Keratinocyte (primary cell): ENCODE results near the gene TRIM26. TPM values are rescaled to one million over a fixed set of nuclear protein-coding genes. Genes with fewer than 3 reads are reported as not detected.

Experiments
- DNase-seq: peaks from one replicate; pipeline ENCODE4 v3.0.0-alpha.2; 2011; ENCODE audit warnings: low read depth, missing footprints, low spot score
- FAIRE-seq: peaks from 2 replicates; lab custom pipeline; 2011; peaks lifted over from hg19 to GRCh38; lab: Jason Lieb, UNC
- H2AFZ ChIP-seq: 2 replicates; pipeline ENCODE4 v1.6.0; 2012; ENCODE audit warnings: low read length, control low read depth, inconsistent platforms; ENCODE audit not compliant: control insufficient read depth
- H3K27ac ChIP-seq: 2 replicates; pipeline ENCODE4 v1.5.1; 2011; ENCODE audit warnings: low read length; ENCODE audit not compliant: control insufficient read depth, insufficient read depth
- H3K27me3 ChIP-seq: 3 replicates; pipeline ENCODE4 v1.6.0; 2011; ENCODE audit warnings: low read length; ENCODE audit not compliant: control insufficient read depth, insufficient read depth; ENCODE audit errors: extremely low read depth
- H3K36me3 ChIP-seq, 2 experiments: 2 replicates in 1 of 2; 3 replicates in 1 of 2; pipeline ENCODE4 v1.5.1; 2011; ENCODE audit warnings: low read length in 2 of 2, mild to moderate bottlenecking in 1 of 2; ENCODE audit not compliant: control insufficient read depth in 2 of 2, insufficient read depth in 2 of 2; ENCODE audit errors: extremely low read depth in 1 of 2
- H3K4me1 ChIP-seq: 3 replicates; pipeline ENCODE4 v1.5.1; 2011; ENCODE audit warnings: low read length; ENCODE audit not compliant: control insufficient read depth, insufficient read depth; ENCODE audit errors: extremely low read depth
- H3K4me2 ChIP-seq: 3 replicates; pipeline ENCODE4 v1.6.0; 2011; ENCODE audit warnings: low read depth, low read length; ENCODE audit not compliant: control insufficient read depth, insufficient read depth; ENCODE audit errors: extremely low read depth
- H3K4me3 ChIP-seq, 3 experiments: fragments of 200-600 bp in 1 of 3; sonication (generic) in 1 of 3; 2 replicates in 2 of 3; 3 replicates in 1 of 3; pipeline ENCODE4 v1.5.1; 2011 to 2016; ENCODE audit warnings: low read length in 3 of 3, mild to moderate bottlenecking in 3 of 3, control low read depth in 2 of 3, inconsistent platforms in 1 of 3, low read depth in 1 of 3, mixed read lengths in 1 of 3, mixed run types in 1 of 3, moderate library complexity in 1 of 3; ENCODE audit not compliant: control insufficient read depth in 2 of 3, insufficient read depth in 2 of 3; ENCODE audit errors: extremely low read depth in 1 of 3
- H3K79me2 ChIP-seq: 2 replicates; pipeline ENCODE4 v1.6.0; 2012; ENCODE audit warnings: low read length; ENCODE audit not compliant: control insufficient read depth, insufficient read depth
- H3K9ac ChIP-seq: 3 replicates; pipeline ENCODE4 v1.6.0; 2011; ENCODE audit warnings: low read length; ENCODE audit not compliant: control insufficient read depth, insufficient read depth; ENCODE audit errors: extremely low read depth
- H3K9me1 ChIP-seq: 3 replicates; pipeline ENCODE4 v1.6.0; 2011; ENCODE audit warnings: low read length; ENCODE audit not compliant: control insufficient read depth, insufficient read depth; ENCODE audit errors: extremely low read depth
- H3K9me3 ChIP-seq: 2 replicates; pipeline ENCODE4 v1.5.1; 2012; ENCODE audit warnings: low read depth, low read length; ENCODE audit not compliant: control insufficient read depth
- H4K20me1 ChIP-seq: 3 replicates; pipeline ENCODE4 v1.6.0; 2011; ENCODE audit warnings: low read length; ENCODE audit not compliant: control insufficient read depth, insufficient read depth; ENCODE audit errors: extremely low read depth
- CTCF ChIP-seq, 3 experiments: IDR thresholded peaks in 1 of 3; conservative IDR thresholded peaks in 1 of 3; optimal IDR thresholded peaks in 1 of 3; 2 replicates in 2 of 3; 3 replicates in 1 of 3; pipeline versions ENCODE3 to v1.5.1; 2011; ENCODE audit warnings: low read length in 3 of 3, mild to moderate bottlenecking in 3 of 3, moderate library complexity in 2 of 3, control low read depth in 1 of 3, inconsistent platforms in 1 of 3; ENCODE audit not compliant: insufficient read depth in 2 of 3; ENCODE audit errors: extremely low read depth in 1 of 3
- EZH2 ChIP-seq: IDR thresholded peaks from one replicate; pipeline ENCODE4 v1.6.1; 2012; ENCODE audit warnings: inconsistent platforms, mild to moderate bottlenecking, low read length, moderate library complexity
- dilution Hi-C: fragments of 300-500 bp; cut with MboI; formaldehyde crosslinking; loops from one replicate; pipeline ENCODE4 v1.7.0; 2020; ENCODE audit warnings: low sequenced_read_pairs; ENCODE audit not compliant: extremely low pct_ligation_motif_present
- polyA plus RNA-seq, 5 experiments: library from polyadenylated mRNA; depleted of rRNA in 3 of 5; stranded (reverse) in 3 of 5; stranded (forward) in 1 of 5; unstranded in 1 of 5; fragments of >200 nt; gene quantifications; 1 replicate in 1 of 5; 2 replicates in 3 of 5; 3 replicates in 1 of 5; pipeline versions ENCODE4 v1.2.1 to v1.2.3, GENCODE V29; 2011 to 2012; ENCODE audit warnings: missing spikeins in 2 of 5, low read depth in 1 of 5, low replicate concordance in 1 of 5

TRIM26 gene
- polyA plus RNA-seq, 1 donor (not counting 4 experiments of a cell fraction or from before 2014, with no cell fraction given), result 34.7 TPM

GRCh38 chr6:30234356-30234755 is 21.1 kb upstream of the TRIM26 start:
- Histone ChIP-seq H3K27ac (no peak overlapping the region), H4K20me1 (no peaks in the 10 kb centered on the region), H3K4me1 (no peaks in the 10 kb centered on the region), H3K9me1 (no peaks in the 10 kb centered on the region), H3K9me3 (no peaks in the 10 kb centered on the region), H3K4me3 (no peak overlapping the region), H3K36me3 (no peaks in the 10 kb centered on the region), H2AFZ (no peak overlapping the region), H3K4me2 (no peak overlapping the region), H3K9ac (no peak overlapping the region), H3K79me2 (no peaks in the 10 kb centered on the region), H3K27me3 (peaks cover 4% of the 10 kb centered on the region)
- dilution Hi-C loops, result loop anchor here (25.0 kb wide), 1 partner anchor 103 kb away; the partner anchor contains the start of genes RPP21 and TRIM39
- TF ChIP-seq CTCF (optimal IDR thresholded peaks at IDR 0.05 in 1 of 3, IDR thresholded peaks at IDR 0.05 in 1 of 3, conservative IDR thresholded peaks at IDR 0.05 in 1 of 3; ENCODE audit: extremely low read depth in 1 of 3, insufficient read depth in 2 of 3, low read length in 3 of 3), result no peak
- TF ChIP-seq EZH2, result no peak
- no peak for DNase-seq
- FAIRE-seq, result no peak

GRCh38 chr6:30231067-30231466 is 17.9 kb upstream of the TRIM26 start:
- Histone ChIP-seq H3K27ac (no peak overlapping the region), H3K9me1 (no peaks in the 10 kb centered on the region), H4K20me1 (no peaks in the 10 kb centered on the region), H3K36me3 (no peaks in the 10 kb centered on the region), H3K27me3 (no peaks in the 10 kb centered on the region), H3K79me2 (no peaks in the 10 kb centered on the region), H3K9me3 (no peaks in the 10 kb centered on the region), H3K4me3 (no peak overlapping the region), H2AFZ (no peak overlapping the region), H3K9ac (no peak overlapping the region), H3K4me1 (no peaks in the 10 kb centered on the region), H3K4me2 (no peak overlapping the region)
- DNase-seq (no peak), FAIRE-seq (no peak)
- TF ChIP-seq EZH2 (no peak), CTCF (optimal IDR thresholded peaks at IDR 0.05 in 1 of 3, IDR thresholded peaks at IDR 0.05 in 1 of 3, conservative IDR thresholded peaks at IDR 0.05 in 1 of 3; ENCODE audit: extremely low read depth in 1 of 3, insufficient read depth in 2 of 3, low read length in 3 of 3) (no peak)
- dilution Hi-C loops, result loop anchor here (25.0 kb wide), 1 partner anchor 106 kb away; the partner anchor contains the start of genes RPP21 and TRIM39
